Skeletal muscle satellite cell (primary cell): Measurements from ENCODE around the gene MPIG6B.

Experiments used
- H3K27me3 ChIP-seq: 2 replicates; pipeline ENCODE4 v1.7.0; 2013; ENCODE audit warnings: low read length; ENCODE audit not compliant: control insufficient read depth, insufficient read depth
- H3K36me3 ChIP-seq: 2 replicates; pipeline ENCODE4 v1.7.0; 2013; ENCODE audit warnings: mild to moderate bottlenecking, control low read depth, low read length; ENCODE audit not compliant: insufficient read depth
- H3K4me1 ChIP-seq: 2 replicates; pipeline ENCODE4 v1.7.0; 2013; ENCODE audit warnings: low read length; ENCODE audit not compliant: control insufficient read depth, insufficient read depth
- H3K4me2 ChIP-seq: 2 replicates; pipeline ENCODE4 v1.7.0; 2013; ENCODE audit warnings: mild to moderate bottlenecking, low read length
- H3K4me3 ChIP-seq: 2 replicates; pipeline ENCODE4 v1.7.0; 2013; ENCODE audit warnings: low read length
- H3K9ac ChIP-seq: 2 replicates; pipeline ENCODE4 v1.7.0; 2013; ENCODE audit warnings: mild to moderate bottlenecking, low read depth, low read length, moderate library complexity
- H3K9me3 ChIP-seq: replicated peaks from 2 replicates; pipeline ENCODE4 v1.7.0; 2013; ENCODE audit warnings: mild to moderate bottlenecking, control low read depth, low read length

The MPIG6B gene

GRCh38 chr6:31744422-31744821 lies 21.2 kb downstream of the MPIG6B start:
- peaks cover under 1% of the 10 kb centered on the region for H3K4me1 ChIP-seq
- peaks cover 11% of the 10 kb centered on the region for H3K36me3 ChIP-seq
- no peaks in the 10 kb centered on the region for H3K27me3 ChIP-seq
- no peak overlapping the region for H3K4me2 ChIP-seq
- no peak overlapping the region for H3K9ac ChIP-seq
- H3K9me3 ChIP-seq, result no peaks in the 10 kb centered on the region
- H3K4me3 ChIP-seq, result no peak overlapping the region

GRCh38 chr6:31749301-31750036 lies 26.3 kb downstream of the MPIG6B start:
- no peaks in the 10 kb centered on the region for H3K27me3 ChIP-seq
- no peak overlapping the region for H3K9ac ChIP-seq
- H3K36me3 ChIP-seq, result peaks cover 6% of the 10 kb centered on the region
- no peaks in the 10 kb centered on the region for H3K9me3 ChIP-seq
- H3K4me2 ChIP-seq, result no peak overlapping the region
- H3K4me1 ChIP-seq, result peaks cover 15% of the 10 kb centered on the region
- H3K4me3 ChIP-seq, result no peak overlapping the region

GRCh38 chr6:31750411-31751022 lies 27.3 kb downstream of the MPIG6B start:
- Histone ChIP-seq H3K27me3 (no peaks in the 10 kb centered on the region), H3K9ac (no peak overlapping the region), H3K4me3 (no peak overlapping the region), H3K9me3 (no peaks in the 10 kb centered on the region), H3K4me1 (peaks cover 15% of the 10 kb centered on the region), H3K4me2 (no peak overlapping the region), H3K36me3 (peaks cover 6% of the 10 kb centered on the region)

DNA sequence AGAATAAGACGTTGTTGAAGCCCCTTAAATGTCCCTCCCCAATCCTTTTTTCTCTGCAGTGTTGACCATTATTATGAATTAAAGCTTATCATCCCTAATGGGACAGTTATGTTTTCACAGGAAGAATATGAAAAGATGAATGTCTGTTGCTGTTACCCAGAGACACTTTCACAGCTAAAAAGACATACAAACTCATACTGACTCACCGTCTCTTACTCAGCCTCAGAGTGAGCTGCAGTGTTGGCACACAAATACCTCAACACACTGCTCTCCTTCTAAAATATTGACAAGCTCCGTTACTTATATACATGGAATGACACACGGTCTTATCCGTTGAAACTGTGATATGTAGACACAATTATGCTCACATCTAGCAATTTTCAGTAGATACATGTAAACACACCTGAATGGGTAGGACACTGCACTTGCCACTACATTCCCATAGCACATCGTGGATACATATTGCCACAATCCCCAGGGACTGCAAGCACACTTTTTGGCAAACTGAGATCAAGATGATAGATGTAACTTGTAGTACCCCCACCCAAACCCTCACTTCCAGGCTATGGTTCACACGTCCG lies 29.7 kb downstream of the MPIG6B start:
- Histone ChIP-seq H3K27me3 (no peaks in the 10 kb centered on the region), H3K9me3 (no peaks in the 10 kb centered on the region), H3K4me1 (peaks cover 15% of the 10 kb centered on the region), H3K4me2 (peak overlapping the region; percentile 60), H3K4me3 (no peak overlapping the region), H3K36me3 (peaks cover 6% of the 10 kb centered on the region), H3K9ac (no peak overlapping the region)

- Histone ChIP-seq H3K4me3 (no peak overlapping the region), H3K9ac (no peak overlapping the region), H3K4me1 (peaks cover 4% of the 10 kb centered on the region), H3K4me2 (no peak overlapping the region), H3K36me3 (peaks cover 14% of the 10 kb centered on the region), H3K27me3 (no peaks in the 10 kb centered on the region), H3K9me3 (no peaks in the 10 kb centered on the region)
Measured at GRCh38 chr6:31758281-31758680, 35.1 kb downstream of the MPIG6B start.

DNA sequence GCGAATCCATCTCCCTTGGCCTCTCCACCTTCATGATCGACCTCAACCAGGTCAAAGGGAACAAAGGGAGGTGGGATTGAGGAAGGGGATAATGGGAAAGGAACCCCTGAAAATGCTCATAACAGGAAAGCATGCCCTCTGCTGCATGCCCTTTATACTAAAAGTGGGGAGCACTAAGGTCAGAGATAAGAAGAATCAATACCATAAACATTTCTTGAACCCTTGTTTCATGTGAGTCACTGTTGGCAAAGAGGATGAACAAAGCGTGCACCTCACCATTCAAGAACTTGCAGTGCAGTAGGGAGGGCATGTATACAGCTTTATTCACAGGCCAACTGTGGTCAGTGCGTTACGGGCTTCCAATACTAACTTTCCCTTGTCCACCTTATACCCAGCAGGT lies 37.6 kb downstream of the MPIG6B start:
- Histone ChIP-seq H3K27me3 (no peaks in the 10 kb centered on the region), H3K4me2 (no peak overlapping the region), H3K9ac (no peak overlapping the region), H3K9me3 (no peaks in the 10 kb centered on the region), H3K4me3 (no peak overlapping the region), H3K36me3 (peaks cover 17% of the 10 kb centered on the region), H3K4me1 (peaks cover 5% of the 10 kb centered on the region)

GRCh38 chr6:31761343-31761742 lies 38.2 kb downstream of the MPIG6B start:
- no peak overlapping the region for H3K4me2 ChIP-seq

DNA sequence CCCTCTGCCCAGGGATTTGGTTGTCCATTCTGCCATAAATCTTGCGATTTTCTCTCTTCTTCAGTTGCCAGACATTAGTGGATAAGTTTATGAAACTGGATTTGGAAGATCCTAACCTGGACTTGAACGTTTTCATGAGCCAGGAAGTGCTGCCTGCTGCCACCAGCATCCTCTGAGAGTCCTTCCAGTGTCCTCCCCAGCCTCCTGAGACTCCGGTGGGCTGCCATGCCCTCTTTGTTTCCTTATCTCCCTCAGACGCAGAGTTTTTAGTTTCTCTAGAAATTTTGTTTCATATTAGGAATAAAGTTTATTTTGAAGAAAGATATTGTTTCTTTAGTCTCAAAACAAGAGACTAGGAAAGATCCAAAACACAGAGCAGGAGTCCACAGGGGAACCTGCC lies 39.2 kb downstream of the MPIG6B start, which contains the start of gene SAPCD1:
Gene SAPCD1, plus strand, starts transcription at position 301 of the 400 bp plus-strand sequence. CDS start 399 bp downstream, outside the sequence.
- H3K36me3 ChIP-seq, result peaks cover 17% of the 10 kb centered on the region
- H3K27me3 ChIP-seq, result no peaks in the 10 kb centered on the region
- H3K4me3 ChIP-seq, result no peak within 1 kb of the TSS
- no peak within 1 kb of the TSS for H3K9ac ChIP-seq
- H3K9me3 ChIP-seq, result no peaks in the 10 kb centered on the region
- no peak within 1 kb of the TSS for H3K4me2 ChIP-seq
- peaks cover 11% of the 10 kb centered on the region for H3K4me1 ChIP-seq

More at GRCh38 chr6:31761343-31761742, 38.2 kb downstream of the MPIG6B start:
- H3K27me3 ChIP-seq, result no peaks in the 10 kb centered on the region
- peaks cover 8% of the 10 kb centered on the region for H3K4me1 ChIP-seq
- H3K4me3 ChIP-seq, result no peak overlapping the region
- peaks cover 17% of the 10 kb centered on the region for H3K36me3 ChIP-seq
- H3K9me3 ChIP-seq, result no peaks in the 10 kb centered on the region
- no peak overlapping the region for H3K9ac ChIP-seq

DNA sequence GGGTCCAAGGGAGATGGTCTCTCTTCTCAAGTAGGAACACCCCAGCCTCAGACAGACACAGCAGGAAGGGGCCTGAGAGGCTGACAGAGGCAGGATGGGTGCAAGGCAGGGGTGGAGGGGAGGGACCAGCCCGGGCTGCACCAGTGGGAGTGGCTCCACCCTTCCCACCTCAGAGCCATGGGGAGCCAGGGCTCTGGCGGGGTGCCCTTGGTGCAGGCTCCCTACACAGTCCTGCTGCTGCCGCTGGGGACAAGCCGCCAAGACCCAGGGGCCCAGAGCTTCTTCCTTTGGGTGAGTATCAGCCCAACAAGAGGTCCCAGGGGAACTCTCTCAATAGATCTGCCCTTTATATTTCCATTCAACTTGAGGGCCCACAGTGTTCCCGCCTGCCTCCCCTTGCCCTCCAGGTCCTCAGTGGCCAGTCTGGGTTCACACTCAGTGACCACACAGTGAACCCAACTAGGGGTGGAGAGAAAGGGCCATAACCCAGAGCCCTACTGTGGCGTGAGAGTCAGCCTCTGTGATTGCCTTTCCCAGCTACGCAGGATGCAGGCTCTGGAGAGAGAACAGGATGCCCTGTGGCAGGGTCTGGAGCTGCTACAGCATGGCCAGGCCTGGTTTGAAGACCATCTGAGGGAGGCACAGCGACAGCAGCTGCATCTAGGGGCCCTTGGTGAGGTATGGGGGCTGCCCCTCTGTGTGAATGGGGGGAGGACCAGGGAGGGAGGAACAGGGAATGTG lies 39.9 kb downstream of the MPIG6B start:
- Histone ChIP-seq H3K4me3 (no peak overlapping the region), H3K4me1 (peaks cover 11% of the 10 kb centered on the region), H3K9me3 (no peaks in the 10 kb centered on the region), H3K9ac (no peak overlapping the region), H3K36me3 (peaks cover 17% of the 10 kb centered on the region), H3K27me3 (no peaks in the 10 kb centered on the region), H3K4me2 (no peak overlapping the region)

DNA sequence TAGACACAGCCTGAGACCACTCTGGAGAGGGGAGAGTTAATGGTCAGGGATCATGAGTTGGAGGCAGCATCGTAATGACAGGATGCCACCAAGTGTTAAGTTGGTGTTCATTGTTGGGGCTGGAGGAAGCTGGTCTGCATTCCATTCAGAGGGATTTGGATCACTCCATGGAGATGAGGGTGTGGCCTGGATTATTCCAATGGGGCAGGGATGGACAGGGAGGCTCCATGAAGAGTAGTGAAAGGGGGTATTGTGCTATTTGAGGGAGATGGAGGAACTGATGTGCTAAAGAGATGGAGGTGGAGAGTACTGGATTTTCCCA lies 40.4 kb downstream of the MPIG6B start:
- Histone ChIP-seq H3K36me3 (peaks cover 17% of the 10 kb centered on the region), H3K9me3 (no peaks in the 10 kb centered on the region), H3K4me1 (peaks cover 11% of the 10 kb centered on the region), H3K27me3 (no peaks in the 10 kb centered on the region), H3K4me2 (no peak overlapping the region), H3K9ac (no peak overlapping the region), H3K4me3 (no peak overlapping the region)

- Histone ChIP-seq H3K4me3 (no peak overlapping the region), H3K9me3 (no peaks in the 10 kb centered on the region), H3K36me3 (peaks cover 17% of the 10 kb centered on the region), H3K9ac (no peak overlapping the region), H3K4me2 (no peak overlapping the region), H3K4me1 (peaks cover 11% of the 10 kb centered on the region), H3K27me3 (no peaks in the 10 kb centered on the region)
Measured at GRCh38 chr6:31764198-31764597, 41.0 kb downstream of the MPIG6B start.
